Activated naive CD8-positive, alpha-beta T cell treated with anti-CD3 and anti-CD28 coated beads, Interleukin-2, amount 10 ng/mL, durations not matched to agents 7 days and 5 days (primary cell): ENCODE results near the gene ZNF678. TPM values are rescaled to one million over a fixed set of nuclear protein-coding genes. Genes with fewer than 3 reads are reported as not detected.
"Not testable (repeated sequence)": the region's sequence is repeated elsewhere in the genome, so short reads cannot be mapped to it uniquely, and the experiment has no call there.

Source experiments
- ATAC-seq: fragments of 150-1000 bp; cut with Tn5 transposase; one replicate; pipeline ENCODE4 v1.10.0; 2021; ENCODE audit warnings: low read depth, moderate library complexity
- POLR2A ChIA-PET: fragments of 350-600 bp; sonication (Branson Sonifier 250); formaldehyde crosslinking; loops from one replicate; lab custom pipeline; 2021; ENCODE audit warnings: antibody characterized with exemption; lab: Charles Lee
- DNase-seq: peaks from one replicate; pipeline ENCODE4 v3.0.0; 2021
- H3K27ac Mint-ChIP-seq: one replicate; pipeline ENCODE4 v1.8.0; 2022; ENCODE audit warnings: mild to moderate bottlenecking, mixed read lengths
- H3K27me3 Mint-ChIP-seq: one replicate; pipeline ENCODE4 v1.8.0; 2022; ENCODE audit warnings: mild to moderate bottlenecking, moderate library complexity, mixed read lengths
- H3K36me3 Mint-ChIP-seq: one replicate; pipeline ENCODE4 v1.8.0; 2021; ENCODE audit warnings: mild to moderate bottlenecking, mixed read lengths
- H3K4me1 Mint-ChIP-seq: one replicate; pipeline ENCODE4 v1.8.0; 2021; ENCODE audit warnings: mixed read lengths
- H3K4me3 Mint-ChIP-seq: one replicate; pipeline ENCODE4 v1.8.0; 2022; ENCODE audit warnings: mild to moderate bottlenecking, moderate library complexity, mixed read lengths
- H3K9me3 Mint-ChIP-seq: one replicate; pipeline ENCODE4 v1.8.0; 2021; ENCODE audit warnings: mixed read lengths
- total RNA-seq, 2 experiments: library from RNA; stranded (reverse); gene quantifications; one replicate each; pipeline ENCODE4 v1.2.3, GENCODE V29; 2021

Gene ZNF678
- total RNA-seq, 2 experiments from 2014 or later = 6.9 to 7.3 TPM

DNA sequence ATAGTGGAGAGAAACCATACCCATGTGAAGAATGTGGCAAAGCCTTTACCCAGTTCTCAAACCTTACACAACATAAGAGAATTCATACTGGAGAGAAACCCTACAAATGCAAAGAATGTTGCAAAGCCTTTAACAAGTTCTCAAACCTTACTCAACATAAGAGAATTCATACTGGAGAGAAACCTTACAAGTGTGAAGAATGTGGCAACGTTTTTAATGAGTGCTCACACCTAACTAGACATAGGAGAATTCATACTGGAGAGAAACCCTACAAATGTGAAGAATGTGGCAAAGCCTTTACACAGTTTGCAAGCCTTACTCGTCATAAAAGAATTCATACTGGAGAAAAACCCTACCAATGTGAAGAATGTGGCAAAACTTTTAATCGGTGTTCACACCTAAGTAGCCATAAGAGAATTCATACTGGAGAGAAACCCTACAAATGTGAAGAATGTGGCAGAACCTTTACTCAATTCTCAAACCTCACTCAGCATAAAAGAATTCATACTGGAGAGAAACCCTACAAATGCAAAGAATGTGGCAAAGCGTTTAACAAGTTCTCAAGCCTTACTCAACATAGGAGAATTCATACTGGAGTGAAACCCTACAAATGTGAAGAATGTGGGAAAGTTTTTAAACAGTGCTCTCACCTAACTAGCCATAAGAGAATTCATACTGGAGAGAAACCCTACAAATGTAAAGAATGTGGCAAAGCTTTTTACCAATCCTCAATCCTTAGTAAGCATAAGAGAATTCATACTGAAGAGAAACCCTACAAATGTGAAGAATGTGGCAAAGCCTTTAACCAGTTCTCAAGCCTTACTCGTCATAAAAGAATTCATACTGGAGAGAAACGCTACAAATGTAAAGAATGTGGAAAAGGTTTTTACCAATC lies 91.7 kb downstream of the ZNF678 start:
- H3K4me1 Mint-ChIP-seq = no peaks in the 10 kb centered on the region
- POLR2A ChIA-PET = no interaction called here
- peaks cover 41% of the 10 kb centered on the region for H3K36me3 Mint-ChIP-seq
- H3K27me3 Mint-ChIP-seq = no peaks in the 10 kb centered on the region
- DNase-seq = no peak
- H3K27ac Mint-ChIP-seq = no peak overlapping the region
- no peak for ATAC-seq
- H3K9me3 Mint-ChIP-seq = peaks cover 44% of the 10 kb centered on the region
- no peak overlapping the region for H3K4me3 Mint-ChIP-seq

DNA sequence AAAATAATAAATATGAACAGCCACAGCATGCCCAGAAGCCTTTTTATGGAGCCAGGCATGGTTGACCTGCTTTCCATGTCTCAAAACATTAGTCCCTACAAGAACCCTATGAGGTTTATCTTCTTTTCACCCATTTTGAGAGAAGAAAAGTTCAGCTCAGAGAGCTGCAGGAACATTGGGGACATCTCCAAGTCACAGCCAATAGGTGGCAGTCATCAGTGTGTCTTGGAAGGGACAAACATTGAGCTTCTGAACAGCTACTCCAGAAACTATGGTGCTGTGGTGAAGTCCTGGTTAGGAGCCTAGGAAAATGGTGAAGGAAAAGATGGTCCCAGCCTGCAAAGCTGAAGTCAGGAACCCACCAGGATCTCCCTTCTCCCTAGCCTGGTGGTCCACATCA lies 98.1 kb downstream of the ZNF678 start:
- H3K27ac Mint-ChIP-seq = no peak overlapping the region
- DNase-seq (no peak), ATAC-seq (no peak)
- POLR2A ChIA-PET = no interaction called here
- no peak overlapping the region for H3K4me3 Mint-ChIP-seq
- no peaks in the 10 kb centered on the region for H3K27me3 Mint-ChIP-seq
- H3K36me3 Mint-ChIP-seq = peaks cover 24% of the 10 kb centered on the region
- no peaks in the 10 kb centered on the region for H3K4me1 Mint-ChIP-seq
- H3K9me3 Mint-ChIP-seq = peaks cover 44% of the 10 kb centered on the region

DNA sequence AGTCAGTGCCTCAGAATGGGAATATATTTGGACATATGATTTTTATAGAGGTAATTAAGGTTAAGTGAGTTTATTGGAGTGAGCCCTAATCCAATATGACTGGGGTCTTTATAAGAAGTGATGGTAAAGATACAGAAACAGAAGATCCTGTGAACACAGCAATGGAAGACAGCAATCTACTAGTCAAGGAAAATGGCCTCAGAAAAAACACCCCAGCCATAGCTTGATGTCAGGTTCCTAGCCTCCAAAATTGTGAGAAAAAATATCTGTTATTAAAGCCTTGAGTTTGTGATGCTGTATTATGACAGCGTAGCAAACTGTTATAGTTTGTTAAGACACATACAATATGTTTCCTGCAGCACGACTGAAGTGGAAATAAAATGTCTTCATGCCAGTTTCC lies 99.6 kb downstream of the ZNF678 start:
- POLR2A ChIA-PET = no interaction called here
- Mint-ChIP-seq H3K36me3 (peaks cover 21% of the 10 kb centered on the region), H3K4me3 (no peak overlapping the region), H3K4me1 (no peaks in the 10 kb centered on the region), H3K27me3 (no peaks in the 10 kb centered on the region), H3K9me3 (peaks cover 43% of the 10 kb centered on the region), H3K27ac (no peak overlapping the region)
- no peak for DNase-seq
- ATAC-seq = no peak

DNA sequence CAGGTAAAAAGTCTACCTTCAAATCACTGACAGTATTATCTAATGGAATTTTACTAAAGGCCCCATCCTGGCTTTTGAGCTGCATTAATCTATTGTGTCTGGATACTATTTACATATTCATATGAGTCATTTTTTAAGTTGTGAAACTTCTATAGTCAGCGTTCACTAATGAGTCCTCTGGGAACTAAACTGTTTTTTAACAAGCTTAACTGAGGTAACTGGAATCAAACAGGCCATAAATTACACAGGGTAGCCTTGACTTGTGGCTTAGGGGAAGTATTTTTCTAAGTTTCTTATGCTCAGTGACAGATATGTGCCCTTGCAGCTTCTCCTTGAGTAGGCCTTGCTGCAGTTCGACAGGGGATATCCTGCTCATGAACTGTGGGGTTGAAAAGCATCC lies 102.9 kb downstream of the ZNF678 start:
- H3K36me3 Mint-ChIP-seq = peaks cover 11% of the 10 kb centered on the region
- peaks cover 43% of the 10 kb centered on the region for H3K9me3 Mint-ChIP-seq
- H3K4me3 Mint-ChIP-seq = no peak overlapping the region
- ATAC-seq = no peak
- DNase-seq = no peak
- H3K27me3 Mint-ChIP-seq = no peaks in the 10 kb centered on the region
- no peak overlapping the region for H3K27ac Mint-ChIP-seq
- POLR2A ChIA-PET = no interaction called here
- no peaks in the 10 kb centered on the region for H3K4me1 Mint-ChIP-seq

DNA sequence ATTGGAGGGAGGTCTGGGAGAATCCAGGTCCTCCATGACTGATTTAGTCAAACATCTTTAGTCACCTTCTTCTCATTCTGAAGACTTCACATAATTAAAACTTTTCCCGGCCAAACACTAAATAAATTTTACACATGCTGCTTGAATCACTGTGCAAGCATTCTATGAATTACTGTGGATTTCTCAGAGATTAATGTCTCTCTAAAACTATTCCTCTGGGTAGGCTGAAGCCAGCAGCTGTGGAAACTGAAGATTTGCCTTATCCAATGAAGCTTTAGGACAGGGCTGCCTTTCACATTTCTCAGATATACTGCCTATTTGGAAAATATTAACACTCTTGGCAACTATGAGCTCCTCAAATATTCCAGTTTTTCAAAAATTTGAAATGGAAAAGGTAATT lies 110.1 kb downstream of the ZNF678 start:
- H3K36me3 Mint-ChIP-seq = no peaks in the 10 kb centered on the region
- no peak overlapping the region for H3K4me3 Mint-ChIP-seq
- H3K27me3 Mint-ChIP-seq = no peaks in the 10 kb centered on the region
- peaks cover 37% of the 10 kb centered on the region for H3K9me3 Mint-ChIP-seq
- H3K27ac Mint-ChIP-seq = no peak overlapping the region
- POLR2A ChIA-PET = no interaction called here
- ATAC-seq = no peak
- no peaks in the 10 kb centered on the region for H3K4me1 Mint-ChIP-seq
- DNase-seq = no peak

DNA sequence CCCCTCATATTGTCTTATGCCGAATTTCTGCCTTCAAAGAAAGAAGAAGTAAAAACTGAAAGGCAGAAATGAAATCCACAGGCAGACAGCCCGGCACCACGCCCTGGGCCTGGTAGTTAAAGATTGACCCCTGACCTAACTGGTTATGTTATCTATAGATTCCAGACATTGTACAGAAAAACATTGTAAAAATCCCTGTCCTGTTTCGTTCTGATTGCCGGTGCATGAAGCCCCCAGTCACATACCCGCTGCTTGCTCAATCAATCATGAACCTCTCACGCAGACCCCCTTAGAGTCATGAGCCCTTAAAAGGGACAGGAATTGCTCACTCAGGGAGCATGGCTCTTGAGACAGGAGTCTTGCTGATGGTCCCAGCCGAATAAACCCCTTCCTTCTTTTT lies 122.5 kb downstream of the ZNF678 start:
- Mint-ChIP-seq H3K27ac (no peak overlapping the region), H3K4me3 (no peak overlapping the region), H3K36me3 (no peaks in the 10 kb centered on the region), H3K27me3 (no peaks in the 10 kb centered on the region), H3K9me3 (peaks cover 34% of the 10 kb centered on the region), H3K4me1 (no peaks in the 10 kb centered on the region)
- ATAC-seq (no peak), DNase-seq (no peak)
- POLR2A ChIA-PET = no interaction called here

DNA sequence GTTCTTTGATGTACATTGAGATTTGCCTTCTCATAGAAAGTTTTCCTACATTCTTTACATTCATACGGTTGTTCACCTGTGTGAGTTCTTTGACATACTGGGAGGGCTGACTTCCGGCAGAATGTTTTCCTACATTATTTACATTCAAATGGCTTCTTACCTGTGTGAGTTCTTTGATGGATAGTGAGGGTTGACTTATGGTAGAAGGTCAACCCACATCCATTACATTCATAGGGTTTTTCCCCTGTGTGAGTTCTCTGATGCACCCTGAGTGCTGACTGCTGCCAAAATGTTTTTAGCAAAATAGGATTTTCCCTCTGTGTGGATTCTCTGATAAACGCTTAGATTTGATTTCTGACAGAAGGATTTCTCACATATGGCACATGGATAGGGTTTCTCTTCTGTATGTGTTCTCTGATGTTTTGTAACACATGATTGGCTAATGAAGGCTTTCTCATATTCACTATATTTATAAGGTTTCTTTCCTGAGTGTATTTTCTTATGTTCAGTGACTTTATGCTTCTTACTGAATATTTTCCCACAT lies 134.0 kb downstream of the ZNF678 start:
- H3K27me3 Mint-ChIP-seq = peaks cover 3% of the 10 kb centered on the region

DNA sequence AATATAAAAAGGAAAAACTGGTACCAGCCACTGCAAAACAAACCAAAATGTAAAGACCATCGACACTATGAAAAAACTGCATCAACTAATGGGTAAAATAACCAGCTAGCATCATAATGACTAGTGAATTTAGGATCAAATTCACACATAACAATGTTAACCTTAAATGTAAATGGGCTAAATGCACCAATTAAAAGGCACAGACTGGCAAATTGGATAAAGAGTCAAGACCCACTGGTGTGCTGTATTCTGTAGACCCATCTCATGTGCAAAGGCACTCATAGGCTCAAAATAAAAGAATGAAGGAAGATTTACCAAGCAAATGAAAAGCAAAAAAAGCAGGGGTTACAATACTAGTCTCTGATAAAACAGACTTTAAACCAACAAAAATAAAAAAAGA lies 138.3 kb downstream of the ZNF678 start:
- ATAC-seq, POLR2A ChIA-PET, H3K4me1 Mint-ChIP-seq, H3K36me3 Mint-ChIP-seq, H3K27ac Mint-ChIP-seq, H3K4me3 Mint-ChIP-seq, DNase-seq, H3K27me3 Mint-ChIP-seq: not testable (repeated sequence)
- peaks cover 35% of the 10 kb centered on the region for H3K9me3 Mint-ChIP-seq

More for the DNA sequence above, 134.0 kb downstream of the ZNF678 start:
- DNase-seq (no peak), ATAC-seq (no peak)
- H3K4me1 Mint-ChIP-seq = no peaks in the 10 kb centered on the region
- no peak overlapping the region for H3K27ac Mint-ChIP-seq
- POLR2A ChIA-PET = no interaction called here
- peaks cover 1% of the 10 kb centered on the region for H3K36me3 Mint-ChIP-seq
- H3K9me3 Mint-ChIP-seq = peaks cover 30% of the 10 kb centered on the region
- H3K4me3 Mint-ChIP-seq = no peak overlapping the region

DNA sequence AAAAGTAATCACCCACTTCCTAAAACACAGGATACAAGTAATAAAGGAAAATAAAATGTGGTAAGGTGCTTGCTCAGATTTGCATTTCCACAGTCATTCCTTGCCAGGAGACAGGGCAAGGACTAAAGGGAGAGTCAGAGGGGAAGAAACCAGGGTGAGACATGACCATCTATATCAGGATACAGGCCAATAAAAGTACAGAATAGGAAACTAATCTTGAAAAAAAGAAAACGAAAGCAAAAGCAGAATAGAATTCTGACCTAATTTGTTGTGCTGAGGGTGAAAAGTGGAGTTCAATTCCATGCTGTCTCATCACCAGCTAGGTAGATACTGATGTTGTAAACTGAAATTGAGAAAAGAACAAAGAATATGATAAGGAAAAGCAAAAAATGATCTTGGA lies 144.5 kb downstream of the ZNF678 start:
- peaks cover under 1% of the 10 kb centered on the region for H3K27me3 Mint-ChIP-seq
- H3K36me3 Mint-ChIP-seq = peaks cover 4% of the 10 kb centered on the region
- no peak for ATAC-seq
- peak overlapping the region; percentile 29 for H3K4me3 Mint-ChIP-seq
- peaks cover 8% of the 10 kb centered on the region for H3K4me1 Mint-ChIP-seq
- POLR2A ChIA-PET = no interaction called here
- no peak overlapping the region for H3K27ac Mint-ChIP-seq
- no peak for DNase-seq
- H3K9me3 Mint-ChIP-seq = peaks cover 24% of the 10 kb centered on the region

DNA sequence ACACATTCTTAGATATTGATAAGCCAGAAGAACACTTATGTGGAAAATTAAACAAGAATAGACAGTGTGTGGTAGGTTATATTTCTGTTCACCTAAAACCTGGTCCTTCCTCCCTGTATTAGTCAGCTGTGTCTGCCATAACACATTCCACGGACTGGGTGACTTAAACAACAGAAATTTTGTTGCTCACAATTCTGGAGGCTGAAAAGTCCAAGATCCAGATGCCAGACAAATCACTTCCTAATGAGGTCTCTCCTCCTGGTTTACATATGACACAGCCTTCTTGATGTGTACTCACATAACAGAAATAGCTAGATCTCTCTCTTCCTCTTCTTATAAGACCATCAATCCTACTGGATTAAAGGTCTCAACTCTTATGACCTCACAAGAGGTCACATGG lies 146.1 kb downstream of the ZNF678 start:
- no peak overlapping the region for H3K27ac Mint-ChIP-seq
- no peak for ATAC-seq
- peaks cover 8% of the 10 kb centered on the region for H3K4me1 Mint-ChIP-seq
- peaks cover 26% of the 10 kb centered on the region for H3K9me3 Mint-ChIP-seq
- no peak for DNase-seq
- no peak overlapping the region for H3K4me3 Mint-ChIP-seq
- POLR2A ChIA-PET = no interaction called here
- peaks cover 4% of the 10 kb centered on the region for H3K36me3 Mint-ChIP-seq
- H3K27me3 Mint-ChIP-seq = no peaks in the 10 kb centered on the region

DNA sequence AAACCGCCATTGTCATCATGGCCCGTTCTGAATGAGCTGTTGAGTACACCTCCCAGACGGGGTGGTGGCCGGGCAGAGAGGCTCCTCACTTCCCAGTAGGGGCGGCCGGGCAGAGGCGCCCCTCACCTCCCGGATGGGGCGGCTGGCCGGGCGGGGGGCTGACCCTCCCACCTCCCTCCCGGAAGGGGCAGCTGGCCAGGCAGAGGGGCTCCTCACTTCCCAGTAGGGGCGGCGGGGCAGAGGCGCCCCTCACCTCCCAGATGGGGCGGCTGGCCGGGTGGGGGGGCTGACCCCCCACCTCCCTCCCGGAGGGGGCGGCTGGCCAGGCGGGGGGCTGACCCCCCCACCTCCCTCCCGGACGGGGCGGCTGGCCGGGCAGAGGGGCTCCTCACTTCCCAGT lies 147.1 kb downstream of the ZNF678 start:
- H3K27ac Mint-ChIP-seq, POLR2A ChIA-PET, ATAC-seq, DNase-seq, H3K4me1 Mint-ChIP-seq, H3K4me3 Mint-ChIP-seq, H3K27me3 Mint-ChIP-seq, H3K36me3 Mint-ChIP-seq: not testable (repeated sequence)
- H3K9me3 Mint-ChIP-seq = peaks cover 34% of the 10 kb centered on the region

DNA sequence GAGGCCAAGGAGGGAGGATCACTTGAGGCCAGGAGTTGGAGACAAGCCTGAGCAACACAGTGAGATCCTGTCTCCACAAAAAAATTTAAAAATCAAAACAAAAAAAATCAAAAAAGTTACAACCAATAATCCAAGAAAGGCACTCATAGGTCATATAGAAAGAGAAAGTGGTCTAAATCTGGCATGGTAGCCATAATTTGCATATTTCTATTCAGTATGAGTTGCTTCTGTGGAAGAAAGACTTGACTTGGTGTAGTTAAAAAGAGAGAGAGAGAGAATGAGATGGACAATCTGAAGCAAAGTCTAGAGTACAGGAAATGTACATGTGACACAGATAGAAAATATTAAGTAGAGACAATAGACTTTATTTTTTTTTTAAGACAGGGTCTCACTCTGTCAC lies 149.3 kb downstream of the ZNF678 start:
- Mint-ChIP-seq H3K4me1 (peaks cover 6% of the 10 kb centered on the region), H3K4me3 (no peak overlapping the region), H3K27me3 (no peaks in the 10 kb centered on the region), H3K27ac (no peak overlapping the region), H3K36me3 (peaks cover 4% of the 10 kb centered on the region), H3K9me3 (peaks cover 47% of the 10 kb centered on the region)
- no peak for ATAC-seq
- POLR2A ChIA-PET = no interaction called here
- DNase-seq = no peak

DNA sequence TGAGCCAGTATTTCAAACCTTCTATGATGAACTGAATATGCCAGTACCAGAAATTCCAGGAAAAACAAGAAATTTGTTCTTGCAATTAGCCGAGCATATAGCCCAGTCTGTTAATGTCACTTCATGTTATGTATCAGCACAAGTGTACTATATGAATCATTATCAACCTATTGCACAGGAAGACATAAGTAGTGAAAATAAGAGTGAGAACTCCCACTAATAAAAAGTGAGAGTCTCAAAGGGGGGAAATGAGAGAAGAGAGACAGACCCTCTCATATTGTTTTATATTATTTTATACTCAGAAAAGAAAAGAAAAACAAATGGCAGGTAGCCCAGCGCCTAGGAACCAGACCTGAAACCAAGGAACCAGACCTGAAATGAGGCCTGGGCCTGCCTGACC lies 155.6 kb downstream of the ZNF678 start:
- Mint-ChIP-seq H3K27me3 (no peaks in the 10 kb centered on the region), H3K9me3 (peaks cover 60% of the 10 kb centered on the region), H3K4me1 (peaks cover 1% of the 10 kb centered on the region), H3K27ac (no peak overlapping the region), H3K4me3 (no peak overlapping the region), H3K36me3 (peaks cover 11% of the 10 kb centered on the region)
- DNase-seq (no peak), ATAC-seq (no peak)
- POLR2A ChIA-PET = no interaction called here

DNA sequence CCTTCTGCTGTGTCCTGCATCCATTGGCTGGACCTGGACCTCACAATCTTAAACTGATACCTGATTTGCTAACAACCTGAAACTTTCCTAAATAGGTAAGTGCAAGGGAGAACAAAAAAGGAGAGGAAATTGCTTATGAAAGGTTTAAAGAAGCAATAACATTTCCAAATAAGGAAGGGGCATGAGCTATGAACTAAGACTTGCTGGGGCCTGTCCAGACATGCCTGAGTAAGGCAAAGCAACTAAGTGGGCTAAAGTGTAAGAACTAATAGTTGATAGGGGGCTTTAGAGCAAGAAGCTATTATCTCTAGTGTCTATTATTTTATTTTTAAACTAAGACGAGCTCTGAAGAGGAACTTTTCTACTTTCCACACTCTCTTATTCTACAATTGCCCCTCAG lies 160.1 kb downstream of the ZNF678 start:
- POLR2A ChIA-PET = no interaction called here
- H3K9me3 Mint-ChIP-seq = peaks cover 33% of the 10 kb centered on the region
- peaks cover 12% of the 10 kb centered on the region for H3K36me3 Mint-ChIP-seq
- peaks cover 22% of the 10 kb centered on the region for H3K27me3 Mint-ChIP-seq
- ATAC-seq (no peak), DNase-seq (no peak)
- H3K27ac Mint-ChIP-seq = peak overlapping the region; percentile 47
- no peak overlapping the region for H3K4me3 Mint-ChIP-seq
- peaks cover 2% of the 10 kb centered on the region for H3K4me1 Mint-ChIP-seq
